ENCODE results near the gene ARHGEF17. TPM values are rescaled to one million over a fixed set of nuclear protein-coding genes. Genes with fewer than 3 reads are reported as not detected.
A peak's percentile ranks its signal among the peaks of the same experiment; 100 is the strongest.

Gene ARHGEF17
- polyA plus RNA-seq, 3 donors, result 0.16 to 1.2 (median 0.55) TPM

DNA sequence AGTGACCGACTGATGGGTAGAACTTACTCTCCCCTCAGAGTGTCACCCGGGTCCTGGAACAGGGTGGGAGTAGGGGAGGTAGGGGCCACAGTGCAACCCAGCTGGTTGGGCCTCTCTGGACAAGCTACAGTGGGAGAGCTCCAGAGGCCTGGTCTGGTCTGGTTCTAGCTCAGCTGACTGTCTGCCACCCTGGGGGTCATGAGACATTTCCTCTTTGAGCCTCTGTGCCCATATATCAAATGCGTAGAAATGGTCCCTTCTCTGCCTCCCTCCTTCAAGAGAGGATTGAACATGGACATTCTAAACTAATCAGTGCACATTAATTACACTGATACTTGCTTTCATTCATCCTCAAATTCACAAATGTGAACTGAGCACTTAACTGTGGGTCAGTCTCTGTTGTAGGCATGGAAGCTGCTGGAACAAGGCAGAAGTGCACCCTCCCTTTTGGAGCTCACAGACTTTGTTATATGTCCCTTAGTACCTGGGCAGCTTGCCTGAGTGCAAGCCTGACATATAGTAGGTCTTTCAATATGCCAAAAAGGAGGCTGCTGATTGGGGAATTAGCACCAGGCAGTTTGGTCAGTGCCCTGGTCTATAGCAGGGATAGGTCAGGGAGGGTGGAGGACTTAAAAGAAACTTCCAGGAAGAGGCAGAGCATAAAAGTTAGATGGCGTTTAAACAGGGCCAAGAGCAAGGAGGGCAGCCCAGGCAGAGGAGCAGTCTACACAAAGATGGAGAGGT, 25.7 kb downstream of the ARHGEF17 start:
- H3K4me1 ChIP-seq (ENCODE audit: control insufficient read depth in 1 of 2, insufficient read depth in 2 of 2, low read length in 2 of 2), result peaks cover 2 to 6% of the 10 kb centered on the region in 2 donors
- H3K27me3 Mint-ChIP-seq (ENCODE audit: low read depth in 3 of 3), result peaks cover 0 to 3% (median 2%) of the 10 kb centered on the region in 3 donors
- H4K20me1 ChIP-seq (ENCODE audit: insufficient read depth, low read length), result no peaks in the 10 kb centered on the region
- no peak overlapping the region for H3K4me3 Mint-ChIP-seq
- H3K36me3 Mint-ChIP-seq, result no peaks in the 10 kb centered on the region
- peaks cover 7% of the 10 kb centered on the region for H3K4me1 Mint-ChIP-seq
- TF ChIP-seq, protein P1, sequence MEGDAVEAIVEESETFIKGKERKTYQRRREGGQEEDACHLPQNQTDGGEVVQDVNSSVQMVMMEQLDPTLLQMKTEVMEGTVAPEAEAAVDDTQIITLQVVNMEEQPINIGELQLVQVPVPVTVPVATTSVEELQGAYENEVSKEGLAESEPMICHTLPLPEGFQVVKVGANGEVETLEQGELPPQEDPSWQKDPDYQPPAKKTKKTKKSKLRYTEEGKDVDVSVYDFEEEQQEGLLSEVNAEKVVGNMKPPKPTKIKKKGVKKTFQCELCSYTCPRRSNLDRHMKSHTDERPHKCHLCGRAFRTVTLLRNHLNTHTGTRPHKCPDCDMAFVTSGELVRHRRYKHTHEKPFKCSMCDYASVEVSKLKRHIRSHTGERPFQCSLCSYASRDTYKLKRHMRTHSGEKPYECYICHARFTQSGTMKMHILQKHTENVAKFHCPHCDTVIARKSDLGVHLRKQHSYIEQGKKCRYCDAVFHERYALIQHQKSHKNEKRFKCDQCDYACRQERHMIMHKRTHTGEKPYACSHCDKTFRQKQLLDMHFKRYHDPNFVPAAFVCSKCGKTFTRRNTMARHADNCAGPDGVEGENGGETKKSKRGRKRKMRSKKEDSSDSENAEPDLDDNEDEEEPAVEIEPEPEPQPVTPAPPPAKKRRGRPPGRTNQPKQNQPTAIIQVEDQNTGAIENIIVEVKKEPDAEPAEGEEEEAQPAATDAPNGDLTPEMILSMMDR (IDR thresholded peaks at IDR 0.05), result no peak
- no peaks in the 10 kb centered on the region for H3K27me3 ChIP-seq (ENCODE audit: control insufficient read depth in 2 of 2, insufficient read depth in 2 of 2, low read length in 2 of 2)
- no peaks in the 10 kb centered on the region for H3K36me3 ChIP-seq (replicated peaks in 1 of 2; ENCODE audit: control insufficient read depth in 1 of 2, insufficient read depth in 2 of 2, low read length in 2 of 2)
- no peak for DNase-seq
- no peaks in the 10 kb centered on the region for H3K79me2 ChIP-seq (ENCODE audit: insufficient read depth, low read length)
- no peak overlapping the region for H3K27ac ChIP-seq (ENCODE audit: low read depth in 1 of 2, low read length in 2 of 2)
- no peaks in the 10 kb centered on the region for H3K9me3 ChIP-seq (replicated peaks in 1 of 2; ENCODE audit: control insufficient read depth in 1 of 2, insufficient read depth in 1 of 2, low read length in 2 of 2)
- H3K9me3 Mint-ChIP-seq, result no peaks in the 10 kb centered on the region
- H3K4me3 ChIP-seq (replicated peaks in 1 of 3; ENCODE audit: low read depth in 2 of 3, low read length in 3 of 3), result no peak overlapping the region
- H2AFZ ChIP-seq (ENCODE audit: insufficient read depth, low read depth, low read length, poor library complexity, severe bottlenecking), result no peak overlapping the region
- H3K27ac Mint-ChIP-seq, result peak overlapping the region in 2 of 7 donors; percentile 3 to 21
- H3K9ac ChIP-seq (ENCODE audit: insufficient read depth, low read length, poor library complexity, severe bottlenecking), result no peak overlapping the region
- intact Hi-C loops (cut with micrococcal nuclease), result no loop called here
- 77% methylated on average over 2 of the region's 4 CpGs for WGBS (ENCODE audit: insufficient coverage)
- no peak overlapping the region for H3K4me2 ChIP-seq (replicated peaks; ENCODE audit: extremely low read depth, low read length, poor library complexity, severe bottlenecking)

DNA sequence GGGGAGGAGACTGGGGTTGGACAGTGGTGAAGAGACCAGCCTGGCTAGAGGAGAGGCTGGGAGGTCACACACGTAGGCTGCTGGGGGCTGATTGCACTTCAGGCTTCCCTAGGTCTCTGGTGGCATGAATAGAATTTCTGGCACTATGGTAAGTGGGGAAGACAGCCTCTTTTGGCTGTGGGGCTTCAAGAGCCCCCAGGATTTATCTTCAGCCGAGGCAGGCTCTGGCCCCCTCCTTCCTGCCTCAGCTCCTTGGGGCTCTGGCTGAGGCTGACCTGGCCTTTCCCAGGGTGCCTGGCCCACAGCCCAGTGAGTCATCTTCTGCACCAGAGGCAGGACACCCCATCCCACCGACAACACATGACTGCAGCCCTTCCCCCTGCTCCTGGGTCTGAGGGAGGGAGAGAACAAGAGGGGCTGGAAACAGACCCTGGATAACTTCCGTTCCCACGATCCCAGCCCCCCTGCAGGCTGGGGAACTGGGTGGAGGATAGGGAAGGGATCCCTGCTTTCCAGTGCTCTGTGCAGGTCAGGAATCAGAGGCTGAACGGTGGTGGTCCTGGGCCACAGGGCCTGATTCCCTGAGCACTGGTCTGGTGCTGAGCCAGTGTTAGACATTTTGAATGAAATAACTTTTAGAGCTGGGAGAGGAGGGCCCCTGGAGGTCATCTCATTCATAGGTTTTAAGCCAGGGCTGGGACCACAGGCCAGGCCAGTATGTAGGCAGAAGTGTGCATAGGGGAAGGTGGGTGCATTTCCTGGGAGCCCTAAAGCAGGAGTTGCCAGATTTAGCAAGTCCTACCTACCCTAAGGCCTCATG, 26.5 kb downstream of the ARHGEF17 start:
- H3K79me2 ChIP-seq (ENCODE audit: insufficient read depth, low read length), result no peaks in the 10 kb centered on the region

More for the DNA sequence above, 26.5 kb downstream of the ARHGEF17 start:
- H3K4me1 ChIP-seq (ENCODE audit: control insufficient read depth in 1 of 2, insufficient read depth in 2 of 2, low read length in 2 of 2), result peaks cover 2 to 6% of the 10 kb centered on the region in 2 donors
- Mint-ChIP-seq H3K9me3 (no peaks in the 10 kb centered on the region), H3K27me3 (ENCODE audit: low read depth in 3 of 3) (peaks cover 0 to 5% (median 3%) of the 10 kb centered on the region in 3 donors), H3K4me1 (peaks cover 7% of the 10 kb centered on the region), H3K36me3 (no peaks in the 10 kb centered on the region), H3K4me3 (no peak overlapping the region), H3K27ac (peak overlapping the region in 1 of 7 donors; percentile 21)
- 76% methylated on average over 4 of the region's 6 CpGs for WGBS (ENCODE audit: insufficient coverage)
- H3K4me2 ChIP-seq (replicated peaks; ENCODE audit: extremely low read depth, low read length, poor library complexity, severe bottlenecking), result no peak overlapping the region
- no peaks in the 10 kb centered on the region for H4K20me1 ChIP-seq (ENCODE audit: insufficient read depth, low read length)
- no peak overlapping the region for H3K4me3 ChIP-seq (replicated peaks in 1 of 3; ENCODE audit: low read depth in 2 of 3, low read length in 3 of 3)
- intact Hi-C loops (cut with micrococcal nuclease), result loop anchor here (1.0 to 5.0 kb wide), 3 partner anchors 27 to 37 kb away; no protein-coding TSS in a partner anchor
- H2AFZ ChIP-seq (ENCODE audit: insufficient read depth, low read depth, low read length, poor library complexity, severe bottlenecking), result no peak overlapping the region
- no peak overlapping the region for H3K9ac ChIP-seq (ENCODE audit: insufficient read depth, low read length, poor library complexity, severe bottlenecking)
- H3K27ac ChIP-seq (ENCODE audit: low read depth in 1 of 2, low read length in 2 of 2), result no peak overlapping the region
- DNase-seq, result peak in 2 of 3 donors; percentile 17 to 71
- no peaks in the 10 kb centered on the region for H3K36me3 ChIP-seq (replicated peaks in 1 of 2; ENCODE audit: control insufficient read depth in 1 of 2, insufficient read depth in 2 of 2, low read length in 2 of 2)
- H3K9me3 ChIP-seq (replicated peaks in 1 of 2; ENCODE audit: control insufficient read depth in 1 of 2, insufficient read depth in 1 of 2, low read length in 2 of 2), result no peaks in the 10 kb centered on the region
- TF ChIP-seq, protein P1 (IDR thresholded peaks at IDR 0.05), result no peak
- no peaks in the 10 kb centered on the region for H3K27me3 ChIP-seq (ENCODE audit: control insufficient read depth in 2 of 2, insufficient read depth in 2 of 2, low read length in 2 of 2)
